ENCODE measurements around the gene PTK7.
"Not testable (repeated sequence)": the region's sequence is repeated elsewhere in the genome, so short reads cannot be mapped to it uniquely, and the experiment has no call there.

PTK7 gene

GRCh38 chr6:43120101-43120763 is 44.1 kb downstream of the PTK7 start:
- DNase-seq = no peak

- no peak for DNase-seq
Observed at GRCh38 chr6:43120944-43121913, 45.1 kb downstream of the PTK7 start.

GRCh38 chr6:43122146-43122545 is 46.0 kb downstream of the PTK7 start:
- DNase-seq = no peak

GRCh38 chr6:43123461-43124314 is 47.6 kb downstream of the PTK7 start:
- DNase-seq = no peak

GRCh38 chr6:43124481-43124880 is 48.4 kb downstream of the PTK7 start:
- DNase-seq = no peak

- no peak for DNase-seq
Observed at GRCh38 chr6:43125119-43125518, 49.0 kb downstream of the PTK7 start.

GRCh38 chr6:43125555-43125954 is 49.4 kb downstream of the PTK7 start:
- no peak for DNase-seq

GRCh38 chr6:43127180-43127579 is 51.1 kb downstream of the PTK7 start:
- DNase-seq = no peak

GRCh38 chr6:43127877-43128276 is 51.8 kb downstream of the PTK7 start:
- no peak for DNase-seq

GRCh38 chr6:43128926-43129325 is 52.8 kb downstream of the PTK7 start:
- DNase-seq = no peak

GRCh38 chr6:43129434-43130194 is 53.5 kb downstream of the PTK7 start:
- DNase-seq = no peak

GRCh38 chr6:43130429-43130828 is 54.3 kb downstream of the PTK7 start:
- no peak for DNase-seq

- not testable (repeated sequence) for DNase-seq
Observed at GRCh38 chr6:43131379-43131778, 55.3 kb downstream of the PTK7 start.

- no peak for DNase-seq
Observed at GRCh38 chr6:43138267-43138666, 62.2 kb downstream of the PTK7 start.

GRCh38 chr6:43139973-43140372 is 63.9 kb downstream of the PTK7 start:
- DNase-seq = not testable (repeated sequence)

GRCh38 chr6:43141644-43142043 is 65.5 kb downstream of the PTK7 start:
- DNase-seq = no peak

- no peak for DNase-seq
Observed at GRCh38 chr6:43142101-43142500, 66.0 kb downstream of the PTK7 start.

- peak; percentile 75 for DNase-seq
Observed at GRCh38 chr6:43143235-43144128, 67.4 kb downstream of the PTK7 start.

- DNase-seq = no peak
Observed at GRCh38 chr6:43144879-43145278, 68.8 kb downstream of the PTK7 start.

GRCh38 chr6:43146261-43146660 is 70.1 kb downstream of the PTK7 start:
- DNase-seq = no peak
